Lung (tissue), 12 donors: ENCODE results near the gene TEKTIP1. TPM values are rescaled to one million over a fixed set of nuclear protein-coding genes. Genes with fewer than 3 reads are reported as not detected.
A peak's percentile ranks its signal among the peaks of the same experiment; 100 is the strongest.

Experiments
- ATAC-seq: fragments of 200-7000 bp; cut with Tn5 transposase; one replicate; pipeline ENCODE4 v1.9.1; 2020; ENCODE audit warnings: moderate number of reproducible peaks; ENCODE audit not compliant: insufficient read depth, low FRiP score
- DNase-seq, 3 donors: peaks; one replicate each; pipeline ENCODE4 v3.0.0-alpha.2; 2013 to 2017
- H3K27ac ChIP-seq, 2 donors: one replicate each; pipeline ENCODE4 v1.5.1; 2013; ENCODE audit warnings: mild to moderate bottlenecking in 2 of 2, moderate library complexity in 2 of 2, control low read depth in 1 of 2, inconsistent platforms in 1 of 2, low read depth in 1 of 2, low read length in 1 of 2
- H3K27me3 ChIP-seq, 3 donors: one replicate each; pipeline ENCODE4 v1.5.1; 2013; ENCODE audit warnings: low read length in 2 of 3; ENCODE audit not compliant: control insufficient read depth in 3 of 3, insufficient read depth in 3 of 3
- H3K36me3 ChIP-seq, 4 donors: one replicate each; pipeline ENCODE4 v1.5.1; 2013; ENCODE audit warnings: low read length in 4 of 4, mild to moderate bottlenecking in 1 of 4, moderate library complexity in 1 of 4; ENCODE audit not compliant: control insufficient read depth in 4 of 4, insufficient read depth in 4 of 4
- H3K4me1 ChIP-seq, 5 donors: one replicate each; pipeline ENCODE4 v1.5.1; 2013; ENCODE audit warnings: low read length in 5 of 5, mild to moderate bottlenecking in 2 of 5, moderate library complexity in 1 of 5; ENCODE audit not compliant: control insufficient read depth in 5 of 5, insufficient read depth in 5 of 5
- H3K4me3 ChIP-seq: one replicate; pipeline ENCODE4 v1.5.1; 2013; ENCODE audit warnings: mild to moderate bottlenecking, control low read depth, moderate library complexity
- H3K9ac ChIP-seq, 2 donors: one replicate each; pipeline ENCODE4 v1.5.1; 2013; ENCODE audit warnings: low read length in 2 of 2, control low read depth in 1 of 2; ENCODE audit not compliant: insufficient read depth in 1 of 2
- H3K9me3 ChIP-seq, 4 donors: one replicate each; pipeline ENCODE4 v1.5.1; 2013; ENCODE audit warnings: low read length in 3 of 4, mild to moderate bottlenecking in 1 of 4, moderate library complexity in 1 of 4; ENCODE audit not compliant: control insufficient read depth in 4 of 4, insufficient read depth in 3 of 4
- WGBS, 2 donors: extraction: QIAGEN DNeasy Blood & Tissue Kit; methylation state at CpG; one replicate each; pipeline ENCODE4 v1.1.7; 2013; 5-methylcytosine and 5-hydroxymethylcytosine counted together
- polyA plus RNA-seq, 2 donors: library from polyadenylated mRNA; stranded (reverse); fragments of 200-250 nt; gene quantifications; one replicate each; pipeline ENCODE4 v1.2.1, GENCODE V29; 2013
- total RNA-seq, 2 donors: library from RNA; depleted of rRNA in 1 of 2; stranded (reverse); fragments of >200 nt in 1 of 2; gene quantifications; one replicate each; pipeline ENCODE4 v1.2.1, GENCODE V29; 2014 to 2021
- TF ChIP-seq, protein P1 (sequence below): IDR thresholded peaks from 2 replicates; pipeline ENCODE4 v1.5.1; 2012; ENCODE audit warnings: mild to moderate bottlenecking; ENCODE audit errors: control extremely low read depth, extremely low read depth
- donor health status: control.
- donor health status: control.
- donor health status: Bipolar disorder and iron deficiency.
- donor health status: healthy.
- donor health status: DM: yes; HTN: yes; CAD: no.

TEKTIP1 gene
- total and polyA plus RNA-seq, 4 donors, result 0.20 to 5.8 (median 0.91) TPM

GRCh38 chr19:3513229-3514140, 25.5 kb upstream of the TEKTIP1 start:
- H3K4me1 ChIP-seq, result peaks cover 0 to 13% (median 2%) of the 10 kb centered on the region in 5 donors
- H3K9me3 ChIP-seq, result no peaks in the 10 kb centered on the region
- H3K9ac ChIP-seq, result no peak overlapping the region
- no peak overlapping the region for H3K27ac ChIP-seq
- DNase-seq, result no peak
- TF ChIP-seq, protein P1, sequence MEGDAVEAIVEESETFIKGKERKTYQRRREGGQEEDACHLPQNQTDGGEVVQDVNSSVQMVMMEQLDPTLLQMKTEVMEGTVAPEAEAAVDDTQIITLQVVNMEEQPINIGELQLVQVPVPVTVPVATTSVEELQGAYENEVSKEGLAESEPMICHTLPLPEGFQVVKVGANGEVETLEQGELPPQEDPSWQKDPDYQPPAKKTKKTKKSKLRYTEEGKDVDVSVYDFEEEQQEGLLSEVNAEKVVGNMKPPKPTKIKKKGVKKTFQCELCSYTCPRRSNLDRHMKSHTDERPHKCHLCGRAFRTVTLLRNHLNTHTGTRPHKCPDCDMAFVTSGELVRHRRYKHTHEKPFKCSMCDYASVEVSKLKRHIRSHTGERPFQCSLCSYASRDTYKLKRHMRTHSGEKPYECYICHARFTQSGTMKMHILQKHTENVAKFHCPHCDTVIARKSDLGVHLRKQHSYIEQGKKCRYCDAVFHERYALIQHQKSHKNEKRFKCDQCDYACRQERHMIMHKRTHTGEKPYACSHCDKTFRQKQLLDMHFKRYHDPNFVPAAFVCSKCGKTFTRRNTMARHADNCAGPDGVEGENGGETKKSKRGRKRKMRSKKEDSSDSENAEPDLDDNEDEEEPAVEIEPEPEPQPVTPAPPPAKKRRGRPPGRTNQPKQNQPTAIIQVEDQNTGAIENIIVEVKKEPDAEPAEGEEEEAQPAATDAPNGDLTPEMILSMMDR, result no peak
- ATAC-seq, result no peak
- 88 to 89% methylated on average over 23 of the region's 23 CpGs for WGBS, 2 donors
- no peaks in the 10 kb centered on the region for H3K27me3 ChIP-seq
- no peak overlapping the region for H3K4me3 ChIP-seq
- H3K36me3 ChIP-seq, result peaks cover 0 to 16% (median 9%) of the 10 kb centered on the region in 4 donors

DNA sequence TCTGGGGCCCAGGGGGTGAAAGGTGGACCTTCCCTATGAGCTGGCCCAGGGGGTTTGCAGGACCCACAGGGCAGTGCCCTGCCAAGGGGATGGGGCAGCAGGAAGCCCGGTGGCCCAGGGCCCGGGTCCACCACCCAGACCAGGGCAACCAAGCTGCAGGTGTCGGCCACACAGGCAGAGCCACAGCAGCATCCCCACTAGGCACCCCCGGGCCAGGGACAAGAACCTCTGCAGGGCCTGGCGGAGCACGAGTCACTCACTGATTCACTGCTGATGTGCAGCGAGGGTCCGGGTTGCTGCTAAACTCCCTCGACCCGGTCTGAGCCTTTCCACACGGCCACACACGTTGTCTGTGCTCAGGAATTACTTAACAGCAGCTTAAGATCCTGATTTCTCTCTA, 24.0 kb upstream of the TEKTIP1 start:
- TF ChIP-seq, protein P1, result no peak
- Histone ChIP-seq H3K36me3 (peaks cover 0 to 13% (median 5%) of the 10 kb centered on the region in 4 donors), H3K9me3 (no peaks in the 10 kb centered on the region), H3K9ac (no peak overlapping the region), H3K27ac (no peak overlapping the region), H3K4me3 (no peak overlapping the region), H3K27me3 (no peaks in the 10 kb centered on the region), H3K4me1 (peaks cover 0 to 11% (median 2%) of the 10 kb centered on the region in 5 donors)
- DNase-seq (no peak), ATAC-seq (no peak)
- 92 to 95% methylated on average over 12 of the region's 12 CpGs for WGBS, 2 donors

DNA sequence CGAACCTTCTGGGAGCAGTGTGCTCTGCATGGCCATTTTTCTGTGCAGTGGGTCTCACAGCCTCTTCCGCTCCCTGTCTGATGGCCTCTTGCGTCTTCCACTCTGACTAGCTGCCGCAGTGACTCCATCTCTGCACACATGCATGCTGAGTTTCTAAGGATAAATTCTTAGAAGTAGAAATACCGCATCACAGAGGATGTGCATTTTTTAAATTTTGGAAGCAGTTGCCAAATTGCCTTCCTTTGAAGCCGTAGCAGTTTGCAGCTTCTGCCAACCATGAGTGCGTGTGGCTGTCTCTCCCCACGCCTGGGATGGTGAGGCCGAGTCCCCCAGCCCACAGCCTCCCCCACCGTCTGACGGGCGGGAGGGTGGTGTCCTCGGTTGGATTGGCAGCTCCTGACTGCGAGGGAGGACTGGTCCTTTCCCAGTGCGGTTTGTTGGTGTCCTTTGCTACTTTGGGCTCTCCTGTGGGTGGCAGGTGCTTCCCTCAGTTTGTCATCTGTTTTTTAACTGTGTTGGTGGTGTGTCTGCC, 23.0 kb upstream of the TEKTIP1 start:
- 77 to 81% methylated on average over 15 of the region's 15 CpGs for WGBS, 2 donors
- peaks cover 0 to 9% (median 4%) of the 10 kb centered on the region in 4 donors for H3K36me3 ChIP-seq
- TF ChIP-seq, protein P1, result no peak
- no peak overlapping the region for H3K27ac ChIP-seq
- peaks cover 0 to 11% (median 2%) of the 10 kb centered on the region in 5 donors for H3K4me1 ChIP-seq
- H3K9ac ChIP-seq, result no peak overlapping the region
- H3K4me3 ChIP-seq, result no peak overlapping the region
- peaks cover 0 to 1% (median 0%) of the 10 kb centered on the region in 4 donors for H3K9me3 ChIP-seq
- ATAC-seq (no peak), DNase-seq (peak; percentile 45 to 56 (median 45))
- H3K27me3 ChIP-seq, result no peaks in the 10 kb centered on the region
